Vagina (tissue), 2 donors: Measurements from ENCODE around the gene COL2A1. TPM values are rescaled to one million over a fixed set of nuclear protein-coding genes. Genes with fewer than 3 reads are reported as not detected.

ENCODE experiments used
- DNase-seq, 2 donors: peaks; one replicate each; pipeline ENCODE4 v3.0.0-alpha.2; 2017; ENCODE audit errors: extremely low spot score in 2 of 2
- H3K27ac ChIP-seq: fragments of 200-600 bp; sonication (generic); one replicate; pipeline ENCODE4 v1.5.1; 2019
- H3K27me3 ChIP-seq: fragments of 200-600 bp; sonication (generic); one replicate; pipeline ENCODE4 v1.5.1; 2019
- H3K36me3 ChIP-seq, 2 donors: fragments of 200-600 bp; sonication (generic); one replicate each; pipeline ENCODE4 v1.5.1; 2017 to 2019
- H3K4me1 ChIP-seq: fragments of 200-600 bp; sonication (generic); one replicate; pipeline ENCODE4 v1.5.1; 2019
- H3K4me3 ChIP-seq, 2 donors: fragments of 200-600 bp; sonication (generic); 1 replicate in 1 of 2; 2 replicates in 1 of 2; pipeline ENCODE4 v1.5.1; 2016 to 2019
- H3K9me3 ChIP-seq: fragments of 200-600 bp; sonication (generic); one replicate; pipeline ENCODE4 v1.5.1; 2019
- CTCF ChIP-seq, 3 experiments: fragments of 450-650 bp in 2 of 3; fragments of 200-600 bp in 1 of 3; sonication (generic) in 1 of 3; IDR thresholded peaks; one replicate each; pipeline ENCODE4 v1.5.1; 2017 to 2019; ENCODE audit warnings: antibody characterized with exemption in 3 of 3, mild to moderate bottlenecking in 2 of 3, moderate library complexity in 2 of 3
- POLR2A ChIP-seq, 2 donors: fragments of 450-650 bp; IDR thresholded peaks; one replicate each; pipeline ENCODE4 v1.6.1; 2017; ENCODE audit warnings: antibody characterized with exemption in 2 of 2, mild to moderate bottlenecking in 2 of 2, moderate library complexity in 2 of 2
- POLR2AphosphoS5 ChIP-seq, 2 donors: sonication (generic); formaldehyde crosslinking; IDR thresholded peaks; one replicate each; pipeline ENCODE4 v1.9.0; 2017; ENCODE audit warnings: antibody characterized with exemption in 2 of 2, mild to moderate bottlenecking in 2 of 2, low read depth in 1 of 2; ENCODE audit not compliant: insufficient read depth in 1 of 2
- intact Hi-C: fragments of 100-400 bp; cut with DNase I; formaldehyde crosslinking; loops from one replicate; pipeline ENCODE4 v1.15.1; 2023
- total RNA-seq: library from RNA; depleted of rRNA; stranded (reverse); fragments of >200 nt; gene quantifications from one replicate; pipeline ENCODE4 v1.2.3, GENCODE V29; 2016

COL2A1 gene
- total RNA-seq, 1 donor from 2014 or later: not detected

- intact Hi-C loops: no loop called here
- no peak overlapping the region for H3K4me3 ChIP-seq
Measured at GRCh38 chr12:48008349-48008748, 4.1 kb upstream of the COL2A1 start.

GRCh38 chr12:48007206-48007605, 2.9 kb upstream of the COL2A1 start:
- peaks cover 28% of the 10 kb centered on the region for H3K4me1 ChIP-seq
- intact Hi-C loops: no loop called here
- peaks cover 14% of the 10 kb centered on the region for H3K27me3 ChIP-seq

More at GRCh38 chr12:48008349-48008748, 4.1 kb upstream of the COL2A1 start:
- no peak for DNase-seq
- peaks cover 14% of the 10 kb centered on the region for H3K27me3 ChIP-seq
- no peak for TF ChIP-seq CTCF (IDR thresholded peaks at IDR 0.05)
- no peak for TF ChIP-seq POLR2AphosphoS5 (IDR thresholded peaks at IDR 0.05; ENCODE audit: insufficient read depth in 1 of 2, low read depth in 1 of 2)
- no peak for TF ChIP-seq POLR2A (IDR thresholded peaks at IDR 0.05)
- H3K36me3 ChIP-seq: no peaks in the 10 kb centered on the region
- peaks cover 16% of the 10 kb centered on the region for H3K4me1 ChIP-seq
- no peak overlapping the region for H3K27ac ChIP-seq
- H3K9me3 ChIP-seq: no peaks in the 10 kb centered on the region

GRCh38 chr12:48005750-48006021, 1.4 kb upstream of the COL2A1 start:
- Histone ChIP-seq H3K4me1 (peaks cover 43% of the 10 kb centered on the region), H3K9me3 (no peaks in the 10 kb centered on the region), H3K4me3 (no peak overlapping the region), H3K27me3 (peaks cover 14% of the 10 kb centered on the region), H3K36me3 (no peaks in the 10 kb centered on the region), H3K27ac (no peak overlapping the region)
- no peak for DNase-seq
- TF ChIP-seq CTCF (IDR thresholded peaks at IDR 0.05): no peak
- no peak for TF ChIP-seq POLR2A (IDR thresholded peaks at IDR 0.05)
- no peak for TF ChIP-seq POLR2AphosphoS5 (IDR thresholded peaks at IDR 0.05; ENCODE audit: insufficient read depth in 1 of 2, low read depth in 1 of 2)
- intact Hi-C loops: no loop called here

More at GRCh38 chr12:48007206-48007605, 2.9 kb upstream of the COL2A1 start:
- no peaks in the 10 kb centered on the region for H3K36me3 ChIP-seq
- no peak overlapping the region for H3K27ac ChIP-seq
- H3K4me3 ChIP-seq: no peak overlapping the region
- TF ChIP-seq CTCF (IDR thresholded peaks at IDR 0.05): no peak
- no peak for DNase-seq
- H3K9me3 ChIP-seq: no peaks in the 10 kb centered on the region

- Histone ChIP-seq H3K4me1 (peaks cover 48% of the 10 kb centered on the region), H3K27me3 (peaks cover 14% of the 10 kb centered on the region), H3K27ac (no peak overlapping the region), H3K36me3 (no peaks in the 10 kb centered on the region), H3K4me3 (peak overlapping the region in 1 of 2 donors; percentile 53), H3K9me3 (no peaks in the 10 kb centered on the region)
- no peak for TF ChIP-seq POLR2A (IDR thresholded peaks at IDR 0.05)
- no peak for TF ChIP-seq CTCF (IDR thresholded peaks at IDR 0.05)
- no peak for TF ChIP-seq POLR2AphosphoS5 (IDR thresholded peaks at IDR 0.05; ENCODE audit: insufficient read depth in 1 of 2, low read depth in 1 of 2)
- intact Hi-C loops: no loop called here
- no peak for DNase-seq
Measured at GRCh38 chr12:48005001-48005749, 899 bp upstream of the COL2A1 start.

- TF ChIP-seq CTCF (IDR thresholded peaks at IDR 0.05) (no peak), POLR2A (IDR thresholded peaks at IDR 0.05) (no peak), POLR2AphosphoS5 (IDR thresholded peaks at IDR 0.05; ENCODE audit: insufficient read depth in 1 of 2, low read depth in 1 of 2) (no peak)
- H3K27ac ChIP-seq: no peak overlapping the region
- peaks cover 14% of the 10 kb centered on the region for H3K27me3 ChIP-seq
- DNase-seq: no peak
- H3K4me3 ChIP-seq: peak overlapping the region; percentile 32 to 53
- intact Hi-C loops: no loop called here
- H3K36me3 ChIP-seq: no peaks in the 10 kb centered on the region
- H3K9me3 ChIP-seq: no peaks in the 10 kb centered on the region
- peaks cover 49% of the 10 kb centered on the region for H3K4me1 ChIP-seq
Measured at GRCh38 chr12:48003226-48004052, 837 bp downstream of the COL2A1 start.
